IMR-90 (cell line): ENCODE results near the gene BHLHA15. TPM values are rescaled to one million over a fixed set of nuclear protein-coding genes. Genes with fewer than 3 reads are reported as not detected.

Source experiments
- ATAC-seq: fragments of 200-7000 bp; cut with Tn5 transposase; 2 replicates; pipeline ENCODE4 v1.9.1; 2020; ENCODE audit warnings: low read depth, mild to moderate bottlenecking, moderate library complexity
- BruUV-seq: library from RNA; stranded (reverse); fragments of 400-500 nt; replicated peaks from 2 replicates; lab custom pipeline; 2021; lab: Mats Ljungman, UMichigan
- CTCF ChIA-PET: fragments of 300-600 bp; formaldehyde crosslinking; extraction: SDS; loops from one replicate; lab custom pipeline; 2021; ENCODE audit warnings: antibody characterized with exemption; lab: Yijun Ruan, JAX
- POLR2A ChIA-PET: fragments of 300-600 bp; sonication (Branson Sonifier 250); formaldehyde crosslinking; loops from one replicate; lab custom pipeline; 2022; ENCODE audit warnings: antibody characterized with exemption; ENCODE audit not compliant: unreplicated experiment; lab: Charles Lee
- DNase-seq: peaks from one replicate; pipeline ENCODE4 v3.0.0; 2013
- H2AFZ ChIP-seq: replicated peaks from 2 replicates; pipeline ENCODE3; 2013; ENCODE audit warnings: low read length, mild to moderate bottlenecking; ENCODE audit not compliant: poor library complexity
- H2AK5ac ChIP-seq: 2 replicates; pipeline ENCODE4 v1.6.1; 2013; ENCODE audit warnings: low read depth, low read length, inconsistent platforms
- H2AK9ac ChIP-seq: replicated peaks from 2 replicates; pipeline ENCODE3; 2013; ENCODE audit warnings: mild to moderate bottlenecking, low read depth, low read length, moderate library complexity; ENCODE audit not compliant: poor library complexity
- H2BK120ac ChIP-seq: 2 replicates; pipeline ENCODE4 v1.6.1; 2013; ENCODE audit warnings: low read depth, low read length, inconsistent platforms
- H2BK15ac ChIP-seq: 3 replicates; pipeline ENCODE4 v1.6.1; 2013; ENCODE audit warnings: low read depth, low read length, inconsistent platforms
- H2BK20ac ChIP-seq: 2 replicates; pipeline ENCODE4 v1.6.1; 2013; ENCODE audit warnings: low read depth, mild to moderate bottlenecking, inconsistent platforms, low read length, moderate library complexity
- H2BK5ac ChIP-seq: 2 replicates; pipeline ENCODE4 v1.6.1; 2013; ENCODE audit warnings: mild to moderate bottlenecking, low read depth, low read length, inconsistent platforms; ENCODE audit not compliant: poor library complexity, severe bottlenecking
- H3K14ac ChIP-seq: replicated peaks from 2 replicates; pipeline ENCODE4 v1.6.1; 2013; ENCODE audit warnings: low read depth, low read length, inconsistent platforms
- H3K18ac ChIP-seq: 2 replicates; pipeline ENCODE4 v1.6.1; 2013; ENCODE audit warnings: low read depth, low read length, control low read depth
- H3K23ac ChIP-seq: 2 replicates; pipeline ENCODE4 v1.6.1; 2013; ENCODE audit warnings: low read depth, low read length, inconsistent platforms
- H3K27ac ChIP-seq: 2 replicates; pipeline ENCODE4 v1.5.1; 2013; ENCODE audit warnings: mild to moderate bottlenecking, control low read depth, low read length; ENCODE audit not compliant: insufficient read depth
- H3K27me3 ChIP-seq: 2 replicates; pipeline ENCODE4 v1.6.1; 2013; ENCODE audit warnings: low read length; ENCODE audit not compliant: control insufficient read depth, insufficient read depth
- H3K36me3 ChIP-seq: 2 replicates; pipeline ENCODE4 v1.6.1; 2013; ENCODE audit warnings: low read length, mixed read lengths; ENCODE audit not compliant: control insufficient read depth, insufficient read depth
- H3K4ac ChIP-seq: 2 replicates; pipeline ENCODE4 v1.6.1; 2013; ENCODE audit warnings: low read depth, low read length, inconsistent platforms
- H3K4me1 ChIP-seq: 2 replicates; pipeline ENCODE4 v1.6.1; 2013; ENCODE audit warnings: low read length, mixed read lengths; ENCODE audit not compliant: control insufficient read depth, insufficient read depth
- H3K4me2 ChIP-seq: 2 replicates; pipeline ENCODE4 v1.6.1; 2013; ENCODE audit warnings: low read depth, mild to moderate bottlenecking, control low read depth, low read length, moderate library complexity
- H3K4me3 ChIP-seq: 2 replicates; pipeline ENCODE4 v1.5.1; 2013; ENCODE audit warnings: low read depth, mild to moderate bottlenecking, control low read depth, low read length, moderate library complexity; ENCODE audit not compliant: insufficient read depth
- H3K56ac ChIP-seq: 2 replicates; pipeline ENCODE4 v1.6.1; 2013; ENCODE audit warnings: low read length, inconsistent platforms; ENCODE audit not compliant: insufficient read depth; ENCODE audit errors: extremely low read depth
- H3K79me1 ChIP-seq, 2 experiments: 2 replicates each; pipeline ENCODE4 v1.6.1; 2013; ENCODE audit warnings: low read length in 2 of 2, inconsistent platforms in 1 of 2, low read depth in 1 of 2
- H3K9ac ChIP-seq: 2 replicates; pipeline ENCODE4 v1.6.1; 2013; ENCODE audit warnings: low read depth, low read length, control low read depth
- H3K9me1 ChIP-seq: 2 replicates; pipeline ENCODE4 v1.6.1; 2013; ENCODE audit warnings: low read length, inconsistent platforms; ENCODE audit not compliant: insufficient read depth
- H3K9me3 ChIP-seq: 2 replicates; pipeline ENCODE4 v1.6.1; 2013; ENCODE audit warnings: low read length; ENCODE audit not compliant: control insufficient read depth, insufficient read depth
- H4K20me1 ChIP-seq: 2 replicates; pipeline ENCODE4 v1.6.1; 2013; ENCODE audit warnings: low read length, inconsistent platforms; ENCODE audit not compliant: insufficient read depth
- H4K5ac ChIP-seq: 2 replicates; pipeline ENCODE4 v1.6.1; 2013; ENCODE audit warnings: mild to moderate bottlenecking, low read depth, low read length, control low read depth
- H4K8ac ChIP-seq, 2 experiments: 2 replicates each; pipeline ENCODE4 v1.6.1; 2013; ENCODE audit warnings: low read depth in 2 of 2, low read length in 2 of 2, control low read depth in 1 of 2, inconsistent platforms in 1 of 2
- H4K91ac ChIP-seq: 2 replicates; pipeline ENCODE4 v1.6.1; 2013; ENCODE audit warnings: low read depth, low read length, inconsistent platforms; ENCODE audit not compliant: insufficient read depth
- SMC3 ChIP-seq: fragments of 150-350 bp; IDR thresholded peaks from 2 replicates; pipeline ENCODE4 v1.6.1; 2016; ENCODE audit warnings: low read depth, mild to moderate bottlenecking, antibody characterized with exemption, low read length, moderate library complexity
- WGBS, 2 experiments: methylation state at CpG; one replicate each; pipeline versions ENCODE4 v1.1.5 to v1.1.7; 2013; ENCODE audit warnings: missing lambda C conversion rate in 2 of 2; ENCODE audit not compliant: insufficient read length in 1 of 2; ENCODE audit errors: extremely low coverage in 2 of 2; 5-methylcytosine and 5-hydroxymethylcytosine counted together
- dilution Hi-C: fragments of 300-500 bp; cut with HindIII; formaldehyde crosslinking; loops from one replicate; pipeline ENCODE4 v1.14.3; 2018; ENCODE audit warnings: low sequenced_read_pairs; ENCODE audit not compliant: unreplicated experiment
- in situ Hi-C: fragments of 300-500 bp; cut with MboI; formaldehyde crosslinking; loops from 3 replicates; pipeline ENCODE4 v1.14.3; 2019; ENCODE audit warnings: low sequenced_read_pairs, inconsistent platforms, mixed read lengths
- intact Hi-C: fragments of 100-400 bp; cut with micrococcal nuclease; formaldehyde crosslinking; loops from 2 replicates; pipeline ENCODE4 v1.10.0; 2022
- polyA plus RNA-seq, 3 experiments: library from polyadenylated mRNA; depleted of rRNA; stranded (reverse); fragments of >200 nt; gene quantifications; 2 replicates each; pipeline ENCODE4 v1.2.3, GENCODE V29; 2012; ENCODE audit warnings: low replicate concordance in 1 of 3
- total RNA-seq: library from RNA; depleted of rRNA; stranded (reverse); fragments of >200 nt; gene quantifications from 2 replicates; pipeline ENCODE4 v1.2.3, GENCODE V29; 2012
- TF ChIP-seq, protein P1 (sequence below): conservative IDR thresholded peaks from 2 replicates; pipeline ENCODE4 v1.5.1; 2012; ENCODE audit warnings: mild to moderate bottlenecking, low read depth, low read length, improper control_type of control experiment

Gene BHLHA15
- total and polyA plus RNA-seq, 2 of the 4 experiments (the other 2 are of a cell fraction): not detected

DNA sequence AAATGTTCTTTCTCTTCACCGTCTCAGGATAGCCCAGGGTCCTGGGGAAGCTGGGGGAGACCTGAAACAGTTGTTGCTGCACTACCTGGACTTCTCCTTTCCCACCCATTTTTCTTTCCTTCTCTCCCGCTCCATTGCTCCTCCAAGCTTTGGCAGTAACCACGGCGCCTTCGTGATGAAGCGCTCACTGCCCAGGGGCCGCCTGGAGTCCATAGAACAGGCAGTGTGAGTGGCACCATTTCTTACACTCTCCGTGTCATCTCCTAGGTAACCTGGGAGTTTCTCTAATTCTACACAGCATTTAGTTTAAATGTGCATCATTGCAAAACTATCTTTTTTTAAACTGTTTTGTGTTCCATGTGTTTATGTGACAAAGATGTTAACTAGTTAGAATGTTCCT, 40.3 kb upstream of the BHLHA15 start:
- H3K79me1 ChIP-seq: no peaks in the 10 kb centered on the region
- in situ Hi-C loops (loop anchor here (25.0 kb wide), 1 partner anchor 309 kb away; the partner anchor contains the start of gene ASNS), intact Hi-C loops (no loop called here), dilution Hi-C loops (no loop called here)
- H3K56ac ChIP-seq: no peak overlapping the region
- no peak overlapping the region for H2AK5ac ChIP-seq
- no peak overlapping the region for H2AFZ ChIP-seq
- H3K14ac ChIP-seq: no peak overlapping the region
- no peaks in the 10 kb centered on the region for H3K27me3 ChIP-seq
- H3K4me3 ChIP-seq: no peak overlapping the region
- H4K20me1 ChIP-seq: 0 out of 2 replicates have a peak, but pooled peaks cover 2% of the 10 kb centered on the region
- no peak overlapping the region for H4K5ac ChIP-seq
- H2BK120ac ChIP-seq: no peak overlapping the region
- no TSS peak for BruUV-seq
- H3K18ac ChIP-seq: no peak overlapping the region
- no peak for DNase-seq
- H2BK15ac ChIP-seq: no peak overlapping the region
- no peak overlapping the region for H4K8ac ChIP-seq
- ChIA-PET POLR2A (no interaction called here), CTCF (no interaction called here)
- no peak overlapping the region for H3K9ac ChIP-seq
- no peak for ATAC-seq
- H3K23ac ChIP-seq: no peak overlapping the region
- H4K91ac ChIP-seq: no peak overlapping the region
- no peak overlapping the region for H2AK9ac ChIP-seq
- H3K4ac ChIP-seq: no peak overlapping the region
- 93% methylated on average over 5 of the region's 8 CpGs; no CpG with 5 or more reads in 1 of the 2 experiments for WGBS, 2 experiments
- H3K9me3 ChIP-seq: no peaks in the 10 kb centered on the region
- no peak for TF ChIP-seq SMC3
- TF ChIP-seq, protein P1, sequence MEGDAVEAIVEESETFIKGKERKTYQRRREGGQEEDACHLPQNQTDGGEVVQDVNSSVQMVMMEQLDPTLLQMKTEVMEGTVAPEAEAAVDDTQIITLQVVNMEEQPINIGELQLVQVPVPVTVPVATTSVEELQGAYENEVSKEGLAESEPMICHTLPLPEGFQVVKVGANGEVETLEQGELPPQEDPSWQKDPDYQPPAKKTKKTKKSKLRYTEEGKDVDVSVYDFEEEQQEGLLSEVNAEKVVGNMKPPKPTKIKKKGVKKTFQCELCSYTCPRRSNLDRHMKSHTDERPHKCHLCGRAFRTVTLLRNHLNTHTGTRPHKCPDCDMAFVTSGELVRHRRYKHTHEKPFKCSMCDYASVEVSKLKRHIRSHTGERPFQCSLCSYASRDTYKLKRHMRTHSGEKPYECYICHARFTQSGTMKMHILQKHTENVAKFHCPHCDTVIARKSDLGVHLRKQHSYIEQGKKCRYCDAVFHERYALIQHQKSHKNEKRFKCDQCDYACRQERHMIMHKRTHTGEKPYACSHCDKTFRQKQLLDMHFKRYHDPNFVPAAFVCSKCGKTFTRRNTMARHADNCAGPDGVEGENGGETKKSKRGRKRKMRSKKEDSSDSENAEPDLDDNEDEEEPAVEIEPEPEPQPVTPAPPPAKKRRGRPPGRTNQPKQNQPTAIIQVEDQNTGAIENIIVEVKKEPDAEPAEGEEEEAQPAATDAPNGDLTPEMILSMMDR: no peak
- no peak overlapping the region for H2BK20ac ChIP-seq
- peaks cover 11% of the 10 kb centered on the region; the same call in 1 of the 2 replicates for H3K36me3 ChIP-seq
- H3K4me2 ChIP-seq: no peak overlapping the region
- no peaks in the 10 kb centered on the region for H3K4me1 ChIP-seq
- H2BK5ac ChIP-seq: no peak overlapping the region
- no peaks in the 10 kb centered on the region for H3K9me1 ChIP-seq
- H3K27ac ChIP-seq: no peak overlapping the region
